LNCaP clone FGC (cell line): ENCODE measurements around the gene IFNG-AS1.

Experiments used
- DNase-seq: peaks from one replicate; pipeline ENCODE4 v3.0.0-alpha.2; 2011; ENCODE audit warnings: low read depth
- H3K4me3 ChIP-seq: 2 replicates; pipeline ENCODE4 v1.5.1; 2011; ENCODE audit warnings: mild to moderate bottlenecking, low read depth, low read length, control low read depth
- CTCF ChIP-seq: IDR thresholded peaks from 2 replicates; pipeline ENCODE4 v1.5.1; 2012; ENCODE audit warnings: mild to moderate bottlenecking; ENCODE audit not compliant: control insufficient read depth, insufficient read depth; ENCODE audit errors: extremely low read depth

The IFNG-AS1 gene

GRCh38 chr12:67952787-67953186 is 36.5 kb upstream of the IFNG-AS1 start:
- H3K4me3 ChIP-seq, result no peak overlapping the region
- DNase-seq, result no peak
- no peak for TF ChIP-seq CTCF

- no peak for TF ChIP-seq CTCF
- H3K4me3 ChIP-seq, result no peak overlapping the region
- DNase-seq, result no peak
These were observed 31.9 kb upstream of the IFNG-AS1 start for GRCh38 chr12:67957383-67957782.

- TF ChIP-seq CTCF, result no peak
- no peak for DNase-seq
- H3K4me3 ChIP-seq, result no peak overlapping the region
These were observed 31.1 kb upstream of the IFNG-AS1 start for GRCh38 chr12:67958187-67958586.

- H3K4me3 ChIP-seq, result no peak overlapping the region
- DNase-seq, result no peak
- no peak for TF ChIP-seq CTCF
These were observed 24.8 kb upstream of the IFNG-AS1 start for GRCh38 chr12:67964456-67964855.

GRCh38 chr12:67966560-67966959 is 22.7 kb upstream of the IFNG-AS1 start:
- TF ChIP-seq CTCF, result no peak
- no peak overlapping the region for H3K4me3 ChIP-seq
- DNase-seq, result no peak

GRCh38 chr12:67968321-67968720 is 20.9 kb upstream of the IFNG-AS1 start:
- no peak overlapping the region for H3K4me3 ChIP-seq
- no peak for TF ChIP-seq CTCF
- DNase-seq, result no peak

- no peak overlapping the region for H3K4me3 ChIP-seq
- DNase-seq, result no peak
- TF ChIP-seq CTCF, result no peak
These were observed 20.5 kb upstream of the IFNG-AS1 start for GRCh38 chr12:67968725-67969124.
